ENCODE results near the gene BICC1.

BICC1 gene

GRCh38 chr10:58638388-58638787 lies 125.7 kb downstream of the BICC1 start:
- no peak for TF ChIP-seq CTCF (IDR thresholded peaks at IDR 0.05)

GRCh38 chr10:58641095-58641531 lies 128.4 kb downstream of the BICC1 start:
- H3K4me3 ChIP-seq (ENCODE audit: low read depth in 1 of 2, low read length in 1 of 2) = no peak overlapping the region
- no peaks in the 10 kb centered on the region for H3K9me3 ChIP-seq
- TF ChIP-seq CTCF (IDR thresholded peaks at IDR 0.05) = no peak
- H3K27ac ChIP-seq = no peak overlapping the region
- peaks cover 28 to 31% of the 10 kb centered on the region in 2 experiments for H3K4me1 ChIP-seq (ENCODE audit: control insufficient read depth in 1 of 2, insufficient read depth in 1 of 2, low read depth in 1 of 2, low read length in 1 of 2)
- no peaks in the 10 kb centered on the region for H3K27me3 ChIP-seq
- H3K36me3 ChIP-seq = no peaks in the 10 kb centered on the region

More at GRCh38 chr10:58638388-58638787, 125.7 kb downstream of the BICC1 start:
- Histone ChIP-seq H3K27ac (no peak overlapping the region), H3K4me3 (ENCODE audit: low read depth in 1 of 2, low read length in 1 of 2) (no peak overlapping the region), H3K36me3 (no peaks in the 10 kb centered on the region), H3K9me3 (no peaks in the 10 kb centered on the region), H3K4me1 (ENCODE audit: control insufficient read depth in 1 of 2, insufficient read depth in 1 of 2, low read depth in 1 of 2, low read length in 1 of 2) (peaks cover 15% of the 10 kb centered on the region in 2 experiments), H3K27me3 (no peaks in the 10 kb centered on the region)

- no peaks in the 10 kb centered on the region for H3K27me3 ChIP-seq
- no peaks in the 10 kb centered on the region for H3K9me3 ChIP-seq
- H3K4me3 ChIP-seq (ENCODE audit: low read depth in 1 of 2, low read length in 1 of 2) = no peak overlapping the region
- no peaks in the 10 kb centered on the region for H3K36me3 ChIP-seq
- peaks cover 28 to 31% of the 10 kb centered on the region in 2 experiments for H3K4me1 ChIP-seq (ENCODE audit: control insufficient read depth in 1 of 2, insufficient read depth in 1 of 2, low read depth in 1 of 2, low read length in 1 of 2)
- no peak overlapping the region for H3K27ac ChIP-seq
- no peak for TF ChIP-seq CTCF (IDR thresholded peaks at IDR 0.05)
Observed at GRCh38 chr10:58641708-58642107, 129.0 kb downstream of the BICC1 start.

GRCh38 chr10:58642283-58642682 lies 129.6 kb downstream of the BICC1 start:
- no peak overlapping the region for H3K4me3 ChIP-seq (ENCODE audit: low read depth in 1 of 2, low read length in 1 of 2)
- peaks cover 28 to 31% of the 10 kb centered on the region in 2 experiments for H3K4me1 ChIP-seq (ENCODE audit: control insufficient read depth in 1 of 2, insufficient read depth in 1 of 2, low read depth in 1 of 2, low read length in 1 of 2)
- no peaks in the 10 kb centered on the region for H3K27me3 ChIP-seq
- H3K36me3 ChIP-seq = no peaks in the 10 kb centered on the region
- no peak for TF ChIP-seq CTCF (IDR thresholded peaks at IDR 0.05)
- H3K9me3 ChIP-seq = no peaks in the 10 kb centered on the region
- no peak overlapping the region for H3K27ac ChIP-seq

GRCh38 chr10:58642916-58643428 lies 130.3 kb downstream of the BICC1 start:
- H3K27ac ChIP-seq = peak overlapping the region; percentile 62
- H3K4me3 ChIP-seq (ENCODE audit: low read depth in 1 of 2, low read length in 1 of 2) = no peak overlapping the region
- H3K36me3 ChIP-seq = no peaks in the 10 kb centered on the region
- no peak for TF ChIP-seq CTCF (IDR thresholded peaks at IDR 0.05)
- H3K27me3 ChIP-seq = no peaks in the 10 kb centered on the region
- no peaks in the 10 kb centered on the region for H3K9me3 ChIP-seq
- H3K4me1 ChIP-seq (ENCODE audit: control insufficient read depth in 1 of 2, insufficient read depth in 1 of 2, low read depth in 1 of 2, low read length in 1 of 2) = peaks cover 28 to 31% of the 10 kb centered on the region in 2 experiments

All from neutrophil (primary cell).